ENCODE data around the gene RHOU.

DNA sequence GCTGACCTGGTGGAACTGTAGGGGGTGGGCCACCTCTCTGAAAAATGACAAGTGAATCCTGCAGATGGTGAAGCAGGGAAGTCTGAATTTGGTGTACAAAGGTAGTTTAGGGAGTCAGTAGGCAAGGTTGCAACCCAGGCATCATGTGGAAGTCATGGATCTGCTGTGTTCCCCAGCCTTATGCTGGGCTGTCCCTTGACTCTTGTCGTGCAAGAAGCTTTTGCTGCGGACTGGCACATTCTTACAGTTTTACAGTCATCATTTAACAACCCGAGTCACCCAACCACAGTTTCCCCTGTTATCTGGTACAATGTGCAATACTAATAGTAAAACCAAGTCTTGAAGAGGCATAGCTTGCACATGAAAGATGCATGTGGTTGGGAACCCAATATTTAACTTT lies 13.2 kb downstream of the RHOU start:
- TF ChIP-seq, protein P1, sequence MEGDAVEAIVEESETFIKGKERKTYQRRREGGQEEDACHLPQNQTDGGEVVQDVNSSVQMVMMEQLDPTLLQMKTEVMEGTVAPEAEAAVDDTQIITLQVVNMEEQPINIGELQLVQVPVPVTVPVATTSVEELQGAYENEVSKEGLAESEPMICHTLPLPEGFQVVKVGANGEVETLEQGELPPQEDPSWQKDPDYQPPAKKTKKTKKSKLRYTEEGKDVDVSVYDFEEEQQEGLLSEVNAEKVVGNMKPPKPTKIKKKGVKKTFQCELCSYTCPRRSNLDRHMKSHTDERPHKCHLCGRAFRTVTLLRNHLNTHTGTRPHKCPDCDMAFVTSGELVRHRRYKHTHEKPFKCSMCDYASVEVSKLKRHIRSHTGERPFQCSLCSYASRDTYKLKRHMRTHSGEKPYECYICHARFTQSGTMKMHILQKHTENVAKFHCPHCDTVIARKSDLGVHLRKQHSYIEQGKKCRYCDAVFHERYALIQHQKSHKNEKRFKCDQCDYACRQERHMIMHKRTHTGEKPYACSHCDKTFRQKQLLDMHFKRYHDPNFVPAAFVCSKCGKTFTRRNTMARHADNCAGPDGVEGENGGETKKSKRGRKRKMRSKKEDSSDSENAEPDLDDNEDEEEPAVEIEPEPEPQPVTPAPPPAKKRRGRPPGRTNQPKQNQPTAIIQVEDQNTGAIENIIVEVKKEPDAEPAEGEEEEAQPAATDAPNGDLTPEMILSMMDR (conservative IDR thresholded peaks at IDR 0.05; ENCODE audit: low read depth, low read length) = no peak
- TF ChIP-seq EZH2 (IDR thresholded peaks at IDR 0.05; ENCODE audit: borderline replicate concordance, low read depth, low read length, poor library complexity, severe bottlenecking) = no peak

Data from A673 (cell line).